ENCODE results near the gene ARF3. TPM values are rescaled to one million over a fixed set of nuclear protein-coding genes. Genes with fewer than 3 reads are reported as not detected.
A peak's percentile ranks its signal among the peaks of the same experiment; 100 is the strongest.

Gene ARF3
- total and polyA plus RNA-seq, 2 of the 13 experiments (the other 11 are each of a cell fraction or from before 2014, with no cell fraction given), result 53.8 to 57.9 TPM

DNA sequence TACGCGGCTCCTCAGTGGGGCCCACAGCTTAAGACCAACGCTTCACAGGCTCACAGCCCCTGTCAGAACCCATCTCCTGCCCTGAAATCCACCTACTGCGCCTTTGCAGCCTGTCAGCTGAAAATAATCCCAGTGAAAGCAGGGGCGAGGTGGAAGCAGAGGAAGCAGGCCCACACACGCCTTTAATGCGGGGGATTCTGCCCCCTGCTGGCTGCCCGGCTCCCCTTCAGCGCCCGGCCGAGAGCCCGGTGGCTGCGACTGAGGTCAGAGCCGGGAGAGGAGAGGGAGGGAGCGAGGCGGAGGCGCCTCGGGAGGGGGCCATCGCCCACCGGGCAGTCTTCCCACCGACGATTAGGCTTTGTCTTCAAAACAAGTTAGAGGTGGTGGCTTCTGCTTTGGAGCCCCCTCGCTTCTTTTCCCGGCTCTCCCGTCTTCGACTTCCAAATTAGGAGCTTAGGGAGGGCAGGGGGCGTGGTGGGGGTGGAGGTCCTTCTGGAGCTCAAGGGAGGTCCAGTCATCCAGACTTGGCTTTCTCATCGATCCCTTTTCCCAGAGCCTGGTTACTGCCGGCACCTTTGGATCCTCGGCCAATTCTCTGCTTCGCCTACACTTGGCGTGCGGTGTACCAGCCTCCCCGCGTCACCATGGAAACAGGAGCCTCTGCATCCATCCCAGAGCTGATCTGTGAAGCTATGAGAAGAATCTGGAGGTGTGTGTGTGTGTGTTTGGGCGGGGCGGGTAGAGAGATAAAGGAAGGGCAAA, 66.4 kb downstream of the ARF3 start (continued):
- 0 out of 2 replicates have a peak, but pooled peaks have one; percentile 30 for TF ChIP-seq ISL2 (CRISPR knock-in tag; IDR thresholded peaks at IDR 0.05)
- no peak for TF ChIP-seq PRDM10 (CRISPR knock-in tag; IDR thresholded peaks at IDR 0.05; ENCODE audit: low read depth)
- no peak for TF ChIP-seq ZMAT5 (CRISPR knock-in tag; IDR thresholded peaks at IDR 0.05; ENCODE audit: borderline replicate concordance, low read depth)
- TF ChIP-seq ZMAT3 (CRISPR knock-in tag; conservative IDR thresholded peaks at IDR 0.05), result no peak
- TF ChIP-seq SPEN (CRISPR knock-in tag; IDR thresholded peaks at IDR 0.05; ENCODE audit: low read depth), result no peak
- TF ChIP-seq RFXANK (CRISPR knock-in tag; IDR thresholded peaks at IDR 0.05), result no peak
- 0 out of 2 replicates have a peak, but pooled peaks have one; percentile 38 for TF ChIP-seq KLF11 (CRISPR knock-in tag; IDR thresholded peaks at IDR 0.05)
- no peak for TF ChIP-seq ARNTL (CRISPR knock-in tag; IDR thresholded peaks at IDR 0.05)
- no peak for TF ChIP-seq STAT5B (CRISPR knock-in tag; IDR thresholded peaks at IDR 0.05)
- peak; percentile 40; the same call in 1 of the 2 replicates for TF ChIP-seq BCL6 (CRISPR knock-in tag; IDR thresholded peaks at IDR 0.05)
- TF ChIP-seq RBM22 (optimal IDR thresholded peaks at IDR 0.05; ENCODE audit: low read length), result no peak
- TF ChIP-seq RFX3 (CRISPR knock-in tag; IDR thresholded peaks at IDR 0.05), result 0 out of 2 replicates have a peak, but pooled peaks have one; percentile 23
- no peak for TF ChIP-seq KDM5A (IDR thresholded peaks at IDR 0.05; ENCODE audit: borderline replicate concordance, low read length)
- peak; percentile 80 for TF ChIP-seq ZFX (CRISPR knock-in tag; IDR thresholded peaks at IDR 0.05; ENCODE audit: low read depth)
- no peak for TF ChIP-seq ATF3 (CRISPR knock-in tag; IDR thresholded peaks at IDR 0.05)
- 0 out of 2 replicates have a peak, but pooled peaks have one; percentile 31 for TF ChIP-seq TOPORS (CRISPR knock-in tag; IDR thresholded peaks at IDR 0.05)
- TF ChIP-seq, protein P1, sequence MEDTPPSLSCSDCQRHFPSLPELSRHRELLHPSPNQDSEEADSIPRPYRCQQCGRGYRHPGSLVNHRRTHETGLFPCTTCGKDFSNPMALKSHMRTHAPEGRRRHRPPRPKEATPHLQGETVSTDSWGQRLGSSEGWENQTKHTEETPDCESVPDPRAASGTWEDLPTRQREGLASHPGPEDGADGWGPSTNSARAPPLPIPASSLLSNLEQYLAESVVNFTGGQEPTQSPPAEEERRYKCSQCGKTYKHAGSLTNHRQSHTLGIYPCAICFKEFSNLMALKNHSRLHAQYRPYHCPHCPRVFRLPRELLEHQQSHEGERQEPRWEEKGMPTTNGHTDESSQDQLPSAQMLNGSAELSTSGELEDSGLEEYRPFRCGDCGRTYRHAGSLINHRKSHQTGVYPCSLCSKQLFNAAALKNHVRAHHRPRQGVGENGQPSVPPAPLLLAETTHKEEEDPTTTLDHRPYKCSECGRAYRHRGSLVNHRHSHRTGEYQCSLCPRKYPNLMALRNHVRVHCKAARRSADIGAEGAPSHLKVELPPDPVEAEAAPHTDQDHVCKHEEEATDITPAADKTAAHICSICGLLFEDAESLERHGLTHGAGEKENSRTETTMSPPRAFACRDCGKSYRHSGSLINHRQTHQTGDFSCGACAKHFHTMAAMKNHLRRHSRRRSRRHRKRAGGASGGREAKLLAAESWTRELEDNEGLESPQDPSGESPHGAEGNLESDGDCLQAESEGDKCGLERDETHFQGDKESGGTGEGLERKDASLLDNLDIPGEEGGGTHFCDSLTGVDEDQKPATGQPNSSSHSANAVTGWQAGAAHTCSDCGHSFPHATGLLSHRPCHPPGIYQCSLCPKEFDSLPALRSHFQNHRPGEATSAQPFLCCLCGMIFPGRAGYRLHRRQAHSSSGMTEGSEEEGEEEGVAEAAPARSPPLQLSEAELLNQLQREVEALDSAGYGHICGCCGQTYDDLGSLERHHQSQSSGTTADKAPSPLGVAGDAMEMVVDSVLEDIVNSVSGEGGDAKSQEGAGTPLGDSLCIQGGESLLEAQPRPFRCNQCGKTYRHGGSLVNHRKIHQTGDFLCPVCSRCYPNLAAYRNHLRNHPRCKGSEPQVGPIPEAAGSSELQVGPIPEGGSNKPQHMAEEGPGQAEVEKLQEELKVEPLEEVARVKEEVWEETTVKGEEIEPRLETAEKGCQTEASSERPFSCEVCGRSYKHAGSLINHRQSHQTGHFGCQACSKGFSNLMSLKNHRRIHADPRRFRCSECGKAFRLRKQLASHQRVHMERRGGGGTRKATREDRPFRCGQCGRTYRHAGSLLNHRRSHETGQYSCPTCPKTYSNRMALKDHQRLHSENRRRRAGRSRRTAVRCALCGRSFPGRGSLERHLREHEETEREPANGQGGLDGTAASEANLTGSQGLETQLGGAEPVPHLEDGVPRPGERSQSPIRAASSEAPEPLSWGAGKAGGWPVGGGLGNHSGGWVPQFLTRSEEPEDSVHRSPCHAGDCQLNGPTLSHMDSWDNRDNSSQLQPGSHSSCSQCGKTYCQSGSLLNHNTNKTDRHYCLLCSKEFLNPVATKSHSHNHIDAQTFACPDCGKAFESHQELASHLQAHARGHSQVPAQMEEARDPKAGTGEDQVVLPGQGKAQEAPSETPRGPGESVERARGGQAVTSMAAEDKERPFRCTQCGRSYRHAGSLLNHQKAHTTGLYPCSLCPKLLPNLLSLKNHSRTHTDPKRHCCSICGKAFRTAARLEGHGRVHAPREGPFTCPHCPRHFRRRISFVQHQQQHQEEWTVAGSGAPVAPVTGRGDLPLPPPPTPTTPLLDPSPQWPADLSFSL (CRISPR knock-in tag; IDR thresholded peaks at IDR 0.05), result no peak
- no peak for TF ChIP-seq EZH2 (conservative IDR thresholded peaks at IDR 0.05; ENCODE audit: low read depth, low read length)
- TF ChIP-seq ZNF672 (CRISPR knock-in tag; IDR thresholded peaks at IDR 0.05), result no peak
- no peak for TF ChIP-seq NR2F1 (CRISPR knock-in tag; IDR thresholded peaks at IDR 0.05)

Measured in HepG2 (cell line).